Left ventricle myocardium inferior (tissue), 1 donor: ENCODE measurements around the gene C5orf15. TPM values are rescaled to one million over a fixed set of nuclear protein-coding genes. Genes with fewer than 3 reads are reported as not detected.

ENCODE experiments used
- DNase-seq: peaks from one replicate; pipeline ENCODE4 v3.0.0-alpha.2; 2020
- H3K27ac ChIP-seq: fragments of 200-600 bp; replicated peaks from 2 replicates; pipeline ENCODE4 v1.8.0; 2021
- H3K27me3 ChIP-seq: fragments of 200-600 bp; 2 replicates; pipeline ENCODE4 v1.8.0; 2021; ENCODE audit warnings: low read depth
- H3K36me3 ChIP-seq: fragments of 200-600 bp; 2 replicates; pipeline ENCODE4 v1.8.0; 2021
- H3K4me1 ChIP-seq: fragments of 200-600 bp; 2 replicates; pipeline ENCODE4 v1.8.0; 2021
- H3K4me3 ChIP-seq: fragments of 200-600 bp; 2 replicates; pipeline ENCODE4 v1.8.0; 2021; ENCODE audit warnings: mild to moderate bottlenecking, moderate library complexity
- H3K9me3 ChIP-seq: fragments of 200-600 bp; replicated peaks from 2 replicates; pipeline ENCODE4 v1.8.0; 2021
- intact Hi-C: fragments of 100-400 bp; cut with micrococcal nuclease; formaldehyde crosslinking; loops from one replicate; pipeline ENCODE4 v1.11.0; 2022
- total RNA-seq: library from RNA; stranded (reverse); fragmentation: NEBNext Ultra II Directional; extraction: Animal tissue kit (Norgen Biotek cat#: 25700); gene quantifications from one replicate; pipeline ENCODE4 v1.2.1, GENCODE V29; 2021
- TF ChIP-seq, protein P1 (sequence below): fragments of 200-600 bp; IDR thresholded peaks from 2 replicates; pipeline ENCODE4 v1.8.0; 2021; ENCODE audit warnings: antibody characterized with exemption, mild to moderate bottlenecking, borderline replicate concordance
- donor health status: DM: no; HTN: yes; CAD: no; lungs with severe emphysema.

C5orf15 gene
- total RNA-seq, 1 donor from 2014 or later = 34.4 TPM

DNA sequence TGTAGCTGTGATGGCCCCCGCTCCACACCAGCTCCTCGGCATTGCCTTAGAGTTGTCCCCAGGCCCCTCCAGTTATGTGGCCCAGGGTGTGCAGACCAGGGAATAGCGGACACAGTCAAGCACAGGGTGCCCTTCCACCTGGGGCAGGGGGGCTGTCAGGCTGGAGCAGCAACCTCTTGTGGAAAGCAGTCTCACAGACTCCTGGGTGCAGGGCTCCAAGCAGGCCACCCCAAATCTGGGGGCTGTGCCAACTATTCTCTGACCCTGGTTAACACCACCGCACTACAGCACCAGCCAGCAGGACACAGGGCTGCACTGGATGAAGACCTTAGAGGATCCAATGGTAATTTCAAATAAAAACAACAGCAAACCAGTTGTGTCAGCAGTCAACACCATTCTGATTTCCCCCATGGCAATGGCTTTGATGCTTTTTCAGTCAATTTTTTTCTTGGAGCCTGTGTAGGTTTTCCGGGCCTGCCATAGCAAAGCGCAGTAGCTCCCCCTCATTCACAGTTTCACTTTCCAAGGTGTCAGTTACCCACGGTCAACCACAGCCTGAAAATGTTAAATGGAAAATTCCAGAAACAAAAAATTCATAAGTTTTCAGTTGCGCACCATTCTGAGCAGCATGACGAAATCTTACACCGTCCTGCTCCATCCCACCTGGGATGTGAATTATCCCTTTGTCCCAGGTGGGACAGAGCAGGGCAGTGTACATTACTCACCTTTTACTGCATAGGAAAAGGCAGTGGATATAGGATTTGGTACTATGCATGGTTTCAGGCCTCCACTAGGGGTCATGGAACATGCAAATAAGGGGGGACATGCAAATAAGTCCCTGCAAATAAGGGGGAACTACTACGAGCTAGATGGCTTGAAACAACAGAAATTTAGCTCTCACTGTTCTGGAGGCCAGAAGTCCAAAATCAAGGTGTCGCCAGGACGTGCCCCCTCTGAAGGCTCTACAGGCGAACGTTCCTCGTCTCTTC is 49.0 kb downstream of the C5orf15 start:
- Histone ChIP-seq H3K36me3 (no peaks in the 10 kb centered on the region), H3K4me3 (no peak overlapping the region), H3K9me3 (no peaks in the 10 kb centered on the region), H3K27ac (no peak overlapping the region), H3K27me3 (peaks cover 27% of the 10 kb centered on the region), H3K4me1 (no peaks in the 10 kb centered on the region)
- TF ChIP-seq, protein P1, sequence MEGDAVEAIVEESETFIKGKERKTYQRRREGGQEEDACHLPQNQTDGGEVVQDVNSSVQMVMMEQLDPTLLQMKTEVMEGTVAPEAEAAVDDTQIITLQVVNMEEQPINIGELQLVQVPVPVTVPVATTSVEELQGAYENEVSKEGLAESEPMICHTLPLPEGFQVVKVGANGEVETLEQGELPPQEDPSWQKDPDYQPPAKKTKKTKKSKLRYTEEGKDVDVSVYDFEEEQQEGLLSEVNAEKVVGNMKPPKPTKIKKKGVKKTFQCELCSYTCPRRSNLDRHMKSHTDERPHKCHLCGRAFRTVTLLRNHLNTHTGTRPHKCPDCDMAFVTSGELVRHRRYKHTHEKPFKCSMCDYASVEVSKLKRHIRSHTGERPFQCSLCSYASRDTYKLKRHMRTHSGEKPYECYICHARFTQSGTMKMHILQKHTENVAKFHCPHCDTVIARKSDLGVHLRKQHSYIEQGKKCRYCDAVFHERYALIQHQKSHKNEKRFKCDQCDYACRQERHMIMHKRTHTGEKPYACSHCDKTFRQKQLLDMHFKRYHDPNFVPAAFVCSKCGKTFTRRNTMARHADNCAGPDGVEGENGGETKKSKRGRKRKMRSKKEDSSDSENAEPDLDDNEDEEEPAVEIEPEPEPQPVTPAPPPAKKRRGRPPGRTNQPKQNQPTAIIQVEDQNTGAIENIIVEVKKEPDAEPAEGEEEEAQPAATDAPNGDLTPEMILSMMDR = no peak
- DNase-seq = no peak
- intact Hi-C loops = no loop called here

DNA sequence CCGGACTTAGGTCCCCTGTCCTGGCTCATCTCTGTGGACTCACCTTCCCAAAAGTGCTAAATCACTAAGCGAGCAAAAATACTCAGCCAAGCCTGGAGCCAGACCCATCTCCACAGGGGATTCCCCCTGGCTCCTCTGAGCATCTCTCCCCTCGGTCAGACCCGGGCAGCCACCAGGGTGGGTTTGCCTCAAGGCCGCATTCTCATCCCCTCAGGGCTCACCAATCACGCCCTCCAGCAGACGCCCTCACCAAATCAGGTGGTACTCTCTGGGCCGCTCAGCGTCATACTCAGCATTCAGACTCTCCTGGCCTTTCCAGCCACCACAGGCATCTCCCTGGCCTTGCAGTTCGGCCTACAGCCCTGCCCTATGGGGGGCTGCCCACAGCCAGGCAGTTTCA is 49.7 kb downstream of the C5orf15 start:
- TF ChIP-seq, protein P1 = no peak
- Histone ChIP-seq H3K4me3 (no peak overlapping the region), H3K9me3 (no peaks in the 10 kb centered on the region), H3K36me3 (no peaks in the 10 kb centered on the region), H3K27ac (no peak overlapping the region), H3K27me3 (peaks cover 25% of the 10 kb centered on the region), H3K4me1 (no peaks in the 10 kb centered on the region)
- DNase-seq = no peak
- intact Hi-C loops = no loop called here

DNA sequence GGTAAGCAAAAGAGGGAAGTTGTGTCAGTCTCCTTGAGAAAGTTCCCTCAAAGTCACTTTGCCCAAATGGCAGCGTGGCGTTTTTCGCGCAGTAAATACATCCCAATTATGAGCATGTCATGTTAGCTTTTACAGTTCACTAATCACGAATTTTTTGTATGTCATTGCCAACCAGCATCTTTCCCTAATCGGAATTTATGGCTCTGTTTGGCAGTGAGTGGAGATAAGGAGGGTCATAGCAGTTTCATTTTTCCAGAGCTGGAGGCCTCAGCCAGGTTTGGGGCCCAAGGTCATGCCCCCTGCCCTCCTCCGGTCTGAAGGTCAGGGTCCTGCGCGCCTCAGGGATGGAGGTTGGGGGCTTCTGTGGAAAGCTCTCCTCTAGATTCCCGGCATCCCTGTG is 50.1 kb downstream of the C5orf15 start:
- no peak overlapping the region for H3K4me3 ChIP-seq

DNA sequence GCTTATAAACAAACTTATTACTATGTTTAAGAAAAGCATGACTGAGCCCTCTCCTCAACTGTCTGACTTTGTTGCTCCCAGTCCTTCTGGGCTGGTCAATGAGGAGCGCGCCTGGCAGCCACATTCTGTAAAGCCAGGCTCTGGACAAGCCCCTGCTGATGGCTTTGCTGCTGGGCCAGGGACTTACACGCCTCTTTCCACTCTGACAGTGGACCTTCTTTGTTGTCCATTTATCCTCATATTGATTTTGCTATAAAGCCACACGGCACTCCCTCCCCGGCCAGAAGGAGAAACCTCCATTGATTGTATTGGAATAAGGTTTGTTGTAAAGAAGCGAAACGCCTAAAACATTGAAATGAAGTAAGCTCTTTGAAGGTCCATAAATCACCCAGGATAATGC is 50.6 kb downstream of the C5orf15 start:
- intact Hi-C loops = no loop called here
- no peaks in the 10 kb centered on the region for H3K9me3 ChIP-seq
- H3K4me3 ChIP-seq = no peak overlapping the region
- peaks cover 20% of the 10 kb centered on the region for H3K27me3 ChIP-seq
- H3K4me1 ChIP-seq = no peaks in the 10 kb centered on the region
- H3K36me3 ChIP-seq = no peaks in the 10 kb centered on the region
- DNase-seq = no peak
- H3K27ac ChIP-seq = no peak overlapping the region
- TF ChIP-seq, protein P1 = no peak

More for the DNA sequence above, 50.1 kb downstream of the C5orf15 start:
- Histone ChIP-seq H3K4me1 (no peaks in the 10 kb centered on the region), H3K36me3 (no peaks in the 10 kb centered on the region), H3K27me3 (peaks cover 24% of the 10 kb centered on the region), H3K27ac (no peak overlapping the region), H3K9me3 (no peaks in the 10 kb centered on the region)
- intact Hi-C loops = no loop called here
- TF ChIP-seq, protein P1 = no peak
- no peak for DNase-seq

DNA sequence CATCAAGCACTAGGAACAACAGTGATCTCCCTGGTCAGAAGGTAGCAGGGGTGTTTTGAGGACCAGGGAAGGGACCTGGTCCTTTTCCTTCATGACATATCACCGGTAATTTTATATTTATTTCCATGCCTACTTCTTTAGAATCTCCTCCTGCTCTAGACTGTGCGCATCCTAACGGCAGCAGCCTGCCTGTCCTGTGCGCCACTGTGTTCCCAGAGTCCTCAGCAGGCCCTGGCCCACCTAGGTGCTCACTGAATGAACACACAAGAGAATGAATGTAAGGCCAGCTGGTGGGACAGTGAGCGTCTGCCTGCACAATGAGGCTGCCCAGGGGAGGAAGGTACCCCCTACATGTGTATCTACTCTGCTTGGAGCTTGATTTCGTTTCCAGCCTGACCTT is 51.5 kb downstream of the C5orf15 start:
- Histone ChIP-seq H3K4me1 (no peaks in the 10 kb centered on the region), H3K36me3 (no peaks in the 10 kb centered on the region), H3K27ac (no peak overlapping the region), H3K27me3 (peaks cover 15% of the 10 kb centered on the region), H3K4me3 (no peak overlapping the region), H3K9me3 (no peaks in the 10 kb centered on the region)
- no peak for DNase-seq
- intact Hi-C loops = no loop called here
- TF ChIP-seq, protein P1 = no peak
